Measurements from ENCODE around the gene IGFBP4.
A peak's percentile ranks its signal among the peaks of the same experiment; 100 is the strongest.

IGFBP4 gene

GRCh38 chr17:40445751-40446468 lies 2.7 kb downstream of the IGFBP4 start:
- TF ChIP-seq CTCF (IDR thresholded peaks at IDR 0.05): no peak
- no peak overlapping the region for H3K27ac ChIP-seq

- no peak for TF ChIP-seq CTCF (IDR thresholded peaks at IDR 0.05)
- H3K27ac ChIP-seq: no peak overlapping the region
Measured at GRCh38 chr17:40447148-40447644, 3.9 kb downstream of the IGFBP4 start.

- TF ChIP-seq ZFX (IDR thresholded peaks at IDR 0.05; ENCODE audit: borderline replicate concordance) (no peak), CTCF (IDR thresholded peaks at IDR 0.05) (no peak)
- no peak overlapping the region for H3K27ac ChIP-seq
Measured at GRCh38 chr17:40447806-40448205, 4.6 kb downstream of the IGFBP4 start.

GRCh38 chr17:40448213-40448638 lies 5.0 kb downstream of the IGFBP4 start:
- TF ChIP-seq CTCF (IDR thresholded peaks at IDR 0.05) (no peak), ZFX (IDR thresholded peaks at IDR 0.05; ENCODE audit: borderline replicate concordance) (no peak)
- no peak overlapping the region for H3K27ac ChIP-seq

- TF ChIP-seq ZFX (IDR thresholded peaks at IDR 0.05; ENCODE audit: borderline replicate concordance) (no peak), CTCF (IDR thresholded peaks at IDR 0.05) (no peak)
- no peak overlapping the region for H3K27ac ChIP-seq
Measured at GRCh38 chr17:40448639-40449261, 5.5 kb downstream of the IGFBP4 start.

GRCh38 chr17:40450175-40450574 lies 6.9 kb downstream of the IGFBP4 start:
- TF ChIP-seq CTCF (IDR thresholded peaks at IDR 0.05): peak; percentile 83
- no peak for TF ChIP-seq ZFX (IDR thresholded peaks at IDR 0.05; ENCODE audit: borderline replicate concordance)
- no peak overlapping the region for H3K27ac ChIP-seq

- H3K27ac ChIP-seq: no peak overlapping the region
- TF ChIP-seq CTCF (IDR thresholded peaks at IDR 0.05): no peak
- no peak for TF ChIP-seq ZFX (IDR thresholded peaks at IDR 0.05; ENCODE audit: borderline replicate concordance)
Measured at GRCh38 chr17:40451420-40451819, 8.2 kb downstream of the IGFBP4 start.
